Thymus (tissue), 11 donors: ENCODE results near the gene ITPR1. TPM values are rescaled to one million over a fixed set of nuclear protein-coding genes. Genes with fewer than 3 reads are reported as not detected.

Experiments used
- DNase-seq, 9 donors: peaks; one replicate each; pipeline ENCODE4 v3.0.0-alpha.2; 2013; ENCODE audit warnings: low spot score in 9 of 9, low read depth in 6 of 9, missing footprints in 1 of 9
- H3K27ac ChIP-seq, 2 donors: one replicate each; pipeline ENCODE4 v1.5.1; 2013; ENCODE audit warnings: control low read depth in 1 of 2, low read depth in 1 of 2, low read length in 1 of 2, mild to moderate bottlenecking in 1 of 2, moderate library complexity in 1 of 2
- H3K27me3 ChIP-seq, 2 donors: one replicate each; pipeline ENCODE4 v1.5.1; 2013; ENCODE audit warnings: low read length in 1 of 2; ENCODE audit not compliant: control insufficient read depth in 2 of 2, insufficient read depth in 1 of 2
- H3K36me3 ChIP-seq, 2 donors: one replicate each; pipeline ENCODE4 v1.5.1; 2013; ENCODE audit warnings: low read length in 1 of 2, mild to moderate bottlenecking in 1 of 2, moderate library complexity in 1 of 2; ENCODE audit not compliant: control insufficient read depth in 2 of 2, insufficient read depth in 2 of 2
- H3K4me1 ChIP-seq, 2 donors: one replicate each; pipeline ENCODE4 v1.5.1; 2013; ENCODE audit warnings: low read length in 2 of 2; ENCODE audit not compliant: control insufficient read depth in 2 of 2, insufficient read depth in 2 of 2
- H3K4me3 ChIP-seq, 2 donors: one replicate each; pipeline ENCODE4 v1.5.1; 2013; ENCODE audit warnings: low read length in 2 of 2, control low read depth in 1 of 2, mild to moderate bottlenecking in 1 of 2
- H3K9me3 ChIP-seq, 2 donors: one replicate each; pipeline ENCODE4 v1.5.1; 2013; ENCODE audit warnings: low read length in 1 of 2, mild to moderate bottlenecking in 1 of 2; ENCODE audit not compliant: control insufficient read depth in 2 of 2, insufficient read depth in 1 of 2
- WGBS: extraction: QIAGEN DNeasy Blood & Tissue Kit; methylation state at CpG from one replicate; pipeline ENCODE4 v1.1.7; 2013; 5-methylcytosine and 5-hydroxymethylcytosine counted together
- polyA plus RNA-seq: library from polyadenylated mRNA; stranded (reverse); fragments of 200-250 nt; gene quantifications from one replicate; pipeline ENCODE4 v1.2.3, GENCODE V29; 2013
- total RNA-seq: library from RNA; stranded (reverse); fragments of 120-200 nt; gene quantifications from one replicate; pipeline ENCODE4 v1.2.4, GENCODE V29; 2013
- donor health status: healthy.

Gene ITPR1
- total and polyA plus RNA-seq, 2 donors: 23.9 to 36.6 TPM

GRCh38 chr3:4804161-4805058, 311.3 kb downstream of the ITPR1 start:
- H3K4me3 ChIP-seq: no peak overlapping the region
- WGBS: 95% methylated on average over 14 of the region's 14 CpGs
- no peaks in the 10 kb centered on the region for H3K27me3 ChIP-seq
- no peaks in the 10 kb centered on the region for H3K9me3 ChIP-seq
- H3K27ac ChIP-seq: no peak overlapping the region
- peaks cover 0 to 12% of the 10 kb centered on the region in 2 donors for H3K4me1 ChIP-seq
- H3K36me3 ChIP-seq: peaks cover 40 to 41% of the 10 kb centered on the region in 2 donors
- DNase-seq: peak in 2 of 9 donors; percentile 16 to 44

- H3K9me3 ChIP-seq: no peaks in the 10 kb centered on the region
- H3K4me1 ChIP-seq: peaks cover 0 to 12% of the 10 kb centered on the region in 2 donors
- WGBS: 93% methylated on average over 7 of the region's 7 CpGs
- no peak overlapping the region for H3K27ac ChIP-seq
- H3K4me3 ChIP-seq: no peak overlapping the region
- H3K27me3 ChIP-seq: no peaks in the 10 kb centered on the region
- H3K36me3 ChIP-seq: peaks cover 32 to 43% of the 10 kb centered on the region in 2 donors
- no peak for DNase-seq
These were observed 312.5 kb downstream of the ITPR1 start for GRCh38 chr3:4805662-4806061.

GRCh38 chr3:4806535-4807108, 313.5 kb downstream of the ITPR1 start:
- Histone ChIP-seq H3K27me3 (no peaks in the 10 kb centered on the region), H3K9me3 (no peaks in the 10 kb centered on the region), H3K36me3 (peaks cover 32 to 39% of the 10 kb centered on the region in 2 donors), H3K4me1 (peaks cover 0 to 12% of the 10 kb centered on the region in 2 donors), H3K4me3 (no peak overlapping the region), H3K27ac (no peak overlapping the region)
- 97% methylated on average over 6 of the region's 6 CpGs for WGBS
- DNase-seq: no peak

GRCh38 chr3:4807381-4808280, 314.5 kb downstream of the ITPR1 start:
- 90% methylated on average over 13 of the region's 13 CpGs for WGBS
- DNase-seq: no peak
- no peak overlapping the region for H3K27ac ChIP-seq

GRCh38 chr3:4808637-4809036, 315.5 kb downstream of the ITPR1 start:
- no peak overlapping the region for H3K4me3 ChIP-seq
- no peaks in the 10 kb centered on the region for H3K27me3 ChIP-seq
- 95% methylated on average over 4 of the region's 4 CpGs for WGBS
- H3K9me3 ChIP-seq: no peaks in the 10 kb centered on the region
- H3K27ac ChIP-seq: no peak overlapping the region
- peaks cover 40 to 41% of the 10 kb centered on the region in 2 donors for H3K36me3 ChIP-seq
- peaks cover 0 to 12% of the 10 kb centered on the region in 2 donors for H3K4me1 ChIP-seq
- no peak for DNase-seq

More at GRCh38 chr3:4807381-4808280, 314.5 kb downstream of the ITPR1 start:
- Histone ChIP-seq H3K36me3 (peaks cover 39% of the 10 kb centered on the region in 2 donors), H3K4me3 (no peak overlapping the region), H3K27me3 (no peaks in the 10 kb centered on the region), H3K4me1 (peaks cover 0 to 12% of the 10 kb centered on the region in 2 donors), H3K9me3 (no peaks in the 10 kb centered on the region)

GRCh38 chr3:4809922-4810321, 316.8 kb downstream of the ITPR1 start:
- 95% methylated on average over 3 of the region's 3 CpGs for WGBS
- H3K27ac ChIP-seq: no peak overlapping the region

GRCh38 chr3:4812591-4812990, 319.4 kb downstream of the ITPR1 start:
- DNase-seq: no peak

More at GRCh38 chr3:4809922-4810321, 316.8 kb downstream of the ITPR1 start:
- Histone ChIP-seq H3K9me3 (no peaks in the 10 kb centered on the region), H3K4me1 (peaks cover 0 to 3% of the 10 kb centered on the region in 2 donors), H3K36me3 (peaks cover 43 to 46% of the 10 kb centered on the region in 2 donors), H3K27me3 (no peaks in the 10 kb centered on the region), H3K4me3 (no peak overlapping the region)
- no peak for DNase-seq

GRCh38 chr3:4813909-4814304, 320.8 kb downstream of the ITPR1 start:
- no peak overlapping the region for H3K27ac ChIP-seq
- H3K36me3 ChIP-seq: peaks cover 46 to 62% of the 10 kb centered on the region in 2 donors
- DNase-seq: no peak
- H3K27me3 ChIP-seq: no peaks in the 10 kb centered on the region
- no peak overlapping the region for H3K4me3 ChIP-seq
- H3K9me3 ChIP-seq: peaks cover 0 to 3% of the 10 kb centered on the region in 2 donors
- no peaks in the 10 kb centered on the region for H3K4me1 ChIP-seq
- WGBS: 96% methylated on average over 6 of the region's 6 CpGs

More at GRCh38 chr3:4812591-4812990, 319.4 kb downstream of the ITPR1 start:
- Histone ChIP-seq H3K4me1 (no peaks in the 10 kb centered on the region), H3K27ac (no peak overlapping the region), H3K9me3 (peaks cover 0 to 3% of the 10 kb centered on the region in 2 donors), H3K4me3 (no peak overlapping the region), H3K36me3 (peaks cover 46 to 55% of the 10 kb centered on the region in 2 donors), H3K27me3 (no peaks in the 10 kb centered on the region)
- WGBS: 98% methylated on average over 5 of the region's 5 CpGs
